PC-9 (cell line): ENCODE results near the gene PCDH1.

Experiments used
- EZH2 ChIP-seq: fragments of 200-600 bp; sonication (generic); IDR thresholded peaks from 2 replicates; pipeline ENCODE4 v1.8.0; 2017; ENCODE audit warnings: antibody characterized with exemption, low read depth
- TF ChIP-seq, protein P1 (sequence below): fragments of 200-600 bp; sonication (generic); conservative IDR thresholded peaks from 2 replicates; pipeline ENCODE4 v1.6.1; 2017; ENCODE audit warnings: mixed run types, antibody characterized with exemption, mild to moderate bottlenecking, moderate library complexity

DNA sequence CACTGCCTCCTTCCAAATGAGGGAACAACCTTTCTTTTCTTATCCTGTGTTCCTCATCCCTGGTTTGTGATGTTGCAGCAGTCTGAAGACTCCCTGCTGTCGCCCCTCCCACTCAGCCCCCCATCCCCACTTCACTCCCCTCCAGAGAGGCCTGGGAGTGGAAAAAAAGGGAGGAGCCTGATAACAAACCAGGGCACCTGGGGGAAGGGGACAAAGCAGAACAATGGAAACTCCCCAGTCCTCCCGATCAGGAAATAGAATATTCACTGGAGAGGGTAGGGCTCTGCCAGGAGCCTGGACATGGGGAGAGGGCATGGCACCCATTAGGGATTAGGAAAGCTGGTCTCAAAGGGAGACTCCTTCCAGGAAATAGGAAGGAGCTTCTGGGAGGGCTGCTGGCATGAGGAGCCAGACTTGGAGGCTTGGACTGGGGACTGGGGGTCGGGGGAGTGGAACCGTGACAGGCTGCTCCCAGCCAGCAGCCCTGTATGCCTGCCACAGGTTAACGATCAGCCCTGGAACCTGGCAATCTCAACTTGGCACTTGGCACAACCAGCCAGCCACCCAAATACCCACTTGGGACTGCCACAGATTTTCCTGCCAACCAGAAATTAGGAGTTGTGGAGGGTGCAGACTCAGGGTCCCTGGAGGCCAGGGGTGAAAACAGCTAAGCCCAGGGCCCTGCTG is 20.0 kb downstream of the PCDH1 start:
- TF ChIP-seq, protein P1, sequence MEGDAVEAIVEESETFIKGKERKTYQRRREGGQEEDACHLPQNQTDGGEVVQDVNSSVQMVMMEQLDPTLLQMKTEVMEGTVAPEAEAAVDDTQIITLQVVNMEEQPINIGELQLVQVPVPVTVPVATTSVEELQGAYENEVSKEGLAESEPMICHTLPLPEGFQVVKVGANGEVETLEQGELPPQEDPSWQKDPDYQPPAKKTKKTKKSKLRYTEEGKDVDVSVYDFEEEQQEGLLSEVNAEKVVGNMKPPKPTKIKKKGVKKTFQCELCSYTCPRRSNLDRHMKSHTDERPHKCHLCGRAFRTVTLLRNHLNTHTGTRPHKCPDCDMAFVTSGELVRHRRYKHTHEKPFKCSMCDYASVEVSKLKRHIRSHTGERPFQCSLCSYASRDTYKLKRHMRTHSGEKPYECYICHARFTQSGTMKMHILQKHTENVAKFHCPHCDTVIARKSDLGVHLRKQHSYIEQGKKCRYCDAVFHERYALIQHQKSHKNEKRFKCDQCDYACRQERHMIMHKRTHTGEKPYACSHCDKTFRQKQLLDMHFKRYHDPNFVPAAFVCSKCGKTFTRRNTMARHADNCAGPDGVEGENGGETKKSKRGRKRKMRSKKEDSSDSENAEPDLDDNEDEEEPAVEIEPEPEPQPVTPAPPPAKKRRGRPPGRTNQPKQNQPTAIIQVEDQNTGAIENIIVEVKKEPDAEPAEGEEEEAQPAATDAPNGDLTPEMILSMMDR = no peak
- TF ChIP-seq EZH2 = no peak
